GM12878 (cell line): Measurements from ENCODE around the gene CHD9.

Source experiments
- FOS ChIP-seq: IDR thresholded peaks from 3 replicates; pipeline ENCODE4 v1.6.1; 2011; ENCODE audit warnings: borderline replicate concordance; ENCODE audit not compliant: insufficient read length; ENCODE audit errors: extremely low read depth
- NFYB ChIP-seq: IDR thresholded peaks from 2 replicates; pipeline ENCODE4 v1.6.1; 2011; ENCODE audit warnings: low read depth, mild to moderate bottlenecking, low read length, improper control_type of control experiment, moderate library complexity; ENCODE audit not compliant: insufficient read depth
- POLR2AphosphoS5 ChIP-seq: IDR thresholded peaks from 2 replicates; pipeline ENCODE4 v1.6.1; 2011; ENCODE audit warnings: mild to moderate bottlenecking, low read length, inconsistent platforms
- TF ChIP-seq, protein P1 (sequence below): fragments of 450-650 bp; IDR thresholded peaks from 2 replicates; pipeline ENCODE4 v1.6.1; 2017; ENCODE audit warnings: mild to moderate bottlenecking
- TF ChIP-seq, protein P2 (sequence below), 3 experiments: IDR thresholded peaks in 2 of 3; conservative IDR thresholded peaks in 1 of 3; 2 replicates each; pipeline ENCODE4 v1.5.1; 2011; ENCODE audit warnings: low read depth in 3 of 3, low read length in 3 of 3, mild to moderate bottlenecking in 3 of 3, control low read depth in 2 of 3, moderate library complexity in 2 of 3, inconsistent platforms in 1 of 3, mixed read lengths in 1 of 3; ENCODE audit not compliant: control insufficient read depth in 2 of 3, insufficient read depth in 1 of 3; ENCODE audit errors: extremely low read depth in 1 of 3
- TF ChIP-seq, protein P3 (sequence below): fragments of 150-350 bp; IDR thresholded peaks from 2 replicates; pipeline ENCODE4 v1.6.1; 2016; ENCODE audit warnings: low read depth, low read length

DNA sequence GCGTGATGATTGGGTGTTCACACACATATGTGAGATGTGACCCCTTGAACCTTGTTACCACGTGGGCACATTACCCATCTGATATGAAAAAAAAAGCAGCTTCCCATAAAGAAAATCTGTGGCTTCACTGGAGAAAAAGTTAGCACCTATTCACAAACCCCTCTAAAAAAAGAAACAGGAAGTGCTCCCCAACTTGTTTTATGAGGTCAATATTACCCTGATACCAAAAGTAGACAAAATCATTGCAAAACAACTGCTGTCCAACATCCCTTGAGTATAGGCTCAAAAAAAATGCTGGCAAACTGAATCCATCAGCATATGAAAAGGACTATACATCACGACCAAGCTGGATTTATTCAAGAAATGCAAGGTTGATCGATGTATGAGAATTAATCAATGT is 279.8 kb downstream of the CHD9 start:
- TF ChIP-seq, protein P1, sequence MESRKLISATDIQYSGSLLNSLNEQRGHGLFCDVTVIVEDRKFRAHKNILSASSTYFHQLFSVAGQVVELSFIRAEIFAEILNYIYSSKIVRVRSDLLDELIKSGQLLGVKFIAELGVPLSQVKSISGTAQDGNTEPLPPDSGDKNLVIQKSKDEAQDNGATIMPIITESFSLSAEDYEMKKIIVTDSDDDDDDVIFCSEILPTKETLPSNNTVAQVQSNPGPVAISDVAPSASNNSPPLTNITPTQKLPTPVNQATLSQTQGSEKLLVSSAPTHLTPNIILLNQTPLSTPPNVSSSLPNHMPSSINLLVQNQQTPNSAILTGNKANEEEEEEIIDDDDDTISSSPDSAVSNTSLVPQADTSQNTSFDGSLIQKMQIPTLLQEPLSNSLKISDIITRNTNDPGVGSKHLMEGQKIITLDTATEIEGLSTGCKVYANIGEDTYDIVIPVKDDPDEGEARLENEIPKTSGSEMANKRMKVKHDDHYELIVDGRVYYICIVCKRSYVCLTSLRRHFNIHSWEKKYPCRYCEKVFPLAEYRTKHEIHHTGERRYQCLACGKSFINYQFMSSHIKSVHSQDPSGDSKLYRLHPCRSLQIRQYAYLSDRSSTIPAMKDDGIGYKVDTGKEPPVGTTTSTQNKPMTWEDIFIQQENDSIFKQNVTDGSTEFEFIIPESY, result no peak
- TF ChIP-seq, protein P2, sequence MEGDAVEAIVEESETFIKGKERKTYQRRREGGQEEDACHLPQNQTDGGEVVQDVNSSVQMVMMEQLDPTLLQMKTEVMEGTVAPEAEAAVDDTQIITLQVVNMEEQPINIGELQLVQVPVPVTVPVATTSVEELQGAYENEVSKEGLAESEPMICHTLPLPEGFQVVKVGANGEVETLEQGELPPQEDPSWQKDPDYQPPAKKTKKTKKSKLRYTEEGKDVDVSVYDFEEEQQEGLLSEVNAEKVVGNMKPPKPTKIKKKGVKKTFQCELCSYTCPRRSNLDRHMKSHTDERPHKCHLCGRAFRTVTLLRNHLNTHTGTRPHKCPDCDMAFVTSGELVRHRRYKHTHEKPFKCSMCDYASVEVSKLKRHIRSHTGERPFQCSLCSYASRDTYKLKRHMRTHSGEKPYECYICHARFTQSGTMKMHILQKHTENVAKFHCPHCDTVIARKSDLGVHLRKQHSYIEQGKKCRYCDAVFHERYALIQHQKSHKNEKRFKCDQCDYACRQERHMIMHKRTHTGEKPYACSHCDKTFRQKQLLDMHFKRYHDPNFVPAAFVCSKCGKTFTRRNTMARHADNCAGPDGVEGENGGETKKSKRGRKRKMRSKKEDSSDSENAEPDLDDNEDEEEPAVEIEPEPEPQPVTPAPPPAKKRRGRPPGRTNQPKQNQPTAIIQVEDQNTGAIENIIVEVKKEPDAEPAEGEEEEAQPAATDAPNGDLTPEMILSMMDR (IDR thresholded peaks at IDR 0.05 in 2 of 3, conservative IDR thresholded peaks at IDR 0.05 in 1 of 3; ENCODE audit: control insufficient read depth in 2 of 3, extremely low read depth in 1 of 3, insufficient read depth in 1 of 3, low read depth in 3 of 3, low read length in 3 of 3), result no peak
- TF ChIP-seq NFYB (no peak), POLR2AphosphoS5 (no peak), FOS (no peak)
- TF ChIP-seq, protein P3, sequence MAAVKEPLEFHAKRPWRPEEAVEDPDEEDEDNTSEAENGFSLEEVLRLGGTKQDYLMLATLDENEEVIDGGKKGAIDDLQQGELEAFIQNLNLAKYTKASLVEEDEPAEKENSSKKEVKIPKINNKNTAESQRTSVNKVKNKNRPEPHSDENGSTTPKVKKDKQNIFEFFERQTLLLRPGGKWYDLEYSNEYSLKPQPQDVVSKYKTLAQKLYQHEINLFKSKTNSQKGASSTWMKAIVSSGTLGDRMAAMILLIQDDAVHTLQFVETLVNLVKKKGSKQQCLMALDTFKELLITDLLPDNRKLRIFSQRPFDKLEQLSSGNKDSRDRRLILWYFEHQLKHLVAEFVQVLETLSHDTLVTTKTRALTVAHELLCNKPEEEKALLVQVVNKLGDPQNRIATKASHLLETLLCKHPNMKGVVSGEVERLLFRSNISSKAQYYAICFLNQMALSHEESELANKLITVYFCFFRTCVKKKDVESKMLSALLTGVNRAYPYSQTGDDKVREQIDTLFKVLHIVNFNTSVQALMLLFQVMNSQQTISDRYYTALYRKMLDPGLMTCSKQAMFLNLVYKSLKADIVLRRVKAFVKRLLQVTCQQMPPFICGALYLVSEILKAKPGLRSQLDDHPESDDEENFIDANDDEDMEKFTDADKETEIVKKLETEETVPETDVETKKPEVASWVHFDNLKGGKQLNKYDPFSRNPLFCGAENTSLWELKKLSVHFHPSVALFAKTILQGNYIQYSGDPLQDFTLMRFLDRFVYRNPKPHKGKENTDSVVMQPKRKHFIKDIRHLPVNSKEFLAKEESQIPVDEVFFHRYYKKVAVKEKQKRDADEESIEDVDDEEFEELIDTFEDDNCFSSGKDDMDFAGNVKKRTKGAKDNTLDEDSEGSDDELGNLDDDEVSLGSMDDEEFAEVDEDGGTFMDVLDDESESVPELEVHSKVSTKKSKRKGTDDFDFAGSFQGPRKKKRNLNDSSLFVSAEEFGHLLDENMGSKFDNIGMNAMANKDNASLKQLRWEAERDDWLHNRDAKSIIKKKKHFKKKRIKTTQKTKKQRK, result no peak
